GM23248 (cell line): ENCODE measurements around the gene FSTL1.

Experiments used
- EZH2 ChIP-seq: fragments of 200-600 bp; sonication (generic); IDR thresholded peaks from 2 replicates; pipeline ENCODE4 v1.6.1; 2018; ENCODE audit warnings: antibody characterized with exemption, mild to moderate bottlenecking; ENCODE audit not compliant: insufficient read depth, poor library complexity, severe bottlenecking
- EZH2phosphoT487 ChIP-seq: fragments of 200-600 bp; sonication (generic); IDR thresholded peaks from 2 replicates; pipeline ENCODE4 v1.6.1; 2018; ENCODE audit warnings: antibody characterized with exemption, moderate library complexity, mild to moderate bottlenecking, low read depth; ENCODE audit not compliant: insufficient read depth

DNA sequence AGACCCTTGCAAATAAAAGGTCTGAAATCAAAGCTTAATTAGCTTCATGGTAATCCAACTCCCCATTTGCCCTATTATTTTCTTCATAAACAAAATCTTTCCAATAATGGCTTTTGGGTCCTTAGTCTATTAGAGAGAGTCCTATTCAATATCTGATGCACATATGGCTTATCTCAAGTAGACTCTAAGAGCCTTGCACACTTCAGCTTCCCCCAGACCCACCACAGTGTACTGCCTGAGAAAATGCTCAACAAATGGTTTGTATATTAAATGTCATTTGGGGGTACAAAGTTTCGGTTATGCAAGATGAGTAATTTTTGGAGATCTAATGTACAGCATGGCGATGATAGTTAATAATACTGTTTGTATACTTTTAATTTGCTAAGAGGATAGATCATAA is 28.9 kb downstream of the FSTL1 start:
- TF ChIP-seq EZH2, result no peak
- TF ChIP-seq EZH2phosphoT487, result no peak
